Endothelial cell of umbilical vein (primary cell): ENCODE results near the gene SYTL3. TPM values are rescaled to one million over a fixed set of nuclear protein-coding genes. Genes with fewer than 3 reads are reported as not detected.

Source experiments
- BruUV-seq: library from RNA; stranded (reverse); fragments of 400-500 nt; replicated peaks from 2 replicates; lab custom pipeline; 2021; lab: Mats Ljungman, UMichigan
- CTCF ChIA-PET: fragments of 300-600, 350-600 bp; sonication (Branson Sonifier 250); formaldehyde crosslinking; loops from one replicate; lab custom pipeline; 2021; ENCODE audit warnings: antibody characterized with exemption, inconsistent platforms; lab: Charles Lee
- POLR2A ChIA-PET: fragments of 300-600, 350-600 bp; sonication (Branson Sonifier 250); formaldehyde crosslinking; loops from one replicate; lab custom pipeline; 2021; ENCODE audit warnings: antibody characterized with exemption, inconsistent platforms; lab: Charles Lee
- DNase-seq: peaks from one replicate; pipeline ENCODE4 v3.0.0-alpha.2; 2011; ENCODE audit warnings: low read depth, low spot score
- FAIRE-seq: peaks from 2 replicates; lab custom pipeline; 2011; peaks lifted over from hg19 to GRCh38; lab: Jason Lieb, UNC
- H2AFZ ChIP-seq: 2 replicates; pipeline ENCODE4 v1.6.0; 2012; ENCODE audit warnings: low read depth, low read length, control low read depth, inconsistent platforms
- H3K27ac ChIP-seq: 2 replicates; pipeline ENCODE4 v1.5.1; 2011; ENCODE audit warnings: low read depth, mild to moderate bottlenecking, control low read depth, low read length, moderate library complexity; ENCODE audit not compliant: insufficient read depth
- H3K27me3 ChIP-seq, 2 experiments: 2 replicates each; pipeline versions ENCODE4 v1.6.0 to v1.6.1; 2011; ENCODE audit warnings: low read length in 2 of 2, mixed read lengths in 1 of 2; ENCODE audit not compliant: control insufficient read depth in 2 of 2, insufficient read depth in 2 of 2
- H3K36me3 ChIP-seq, 2 experiments: 2 replicates in 1 of 2; 3 replicates in 1 of 2; pipeline ENCODE4 v1.5.1; 2011; ENCODE audit warnings: low read length in 2 of 2, mild to moderate bottlenecking in 1 of 2, moderate library complexity in 1 of 2; ENCODE audit not compliant: control insufficient read depth in 2 of 2, insufficient read depth in 2 of 2; ENCODE audit errors: extremely low read depth in 1 of 2
- H3K4me1 ChIP-seq: 3 replicates; pipeline ENCODE4 v1.5.1; 2011; ENCODE audit warnings: mild to moderate bottlenecking, low read length; ENCODE audit not compliant: control insufficient read depth, insufficient read depth; ENCODE audit errors: extremely low read depth
- H3K4me2 ChIP-seq: 2 replicates; pipeline ENCODE4 v1.6.1; 2011; ENCODE audit warnings: low read length, control low read depth, mixed read lengths; ENCODE audit not compliant: insufficient read depth
- H3K4me3 ChIP-seq, 3 experiments: fragments of 200-600 bp in 1 of 3; sonication (generic), shearing (Covaris generic) in 1 of 3; replicated peaks in 1 of 3; 2 replicates each; pipeline ENCODE4 v1.5.1; 2011 to 2016; ENCODE audit warnings: control low read depth in 3 of 3, low read length in 3 of 3, mild to moderate bottlenecking in 2 of 3, inconsistent platforms in 1 of 3, low read depth in 1 of 3, moderate library complexity in 1 of 3; ENCODE audit not compliant: insufficient read depth in 1 of 3
- H3K79me2 ChIP-seq: 2 replicates; pipeline ENCODE4 v1.6.0; 2012; ENCODE audit warnings: low read length, inconsistent platforms; ENCODE audit not compliant: control insufficient read depth, insufficient read depth
- H3K9ac ChIP-seq: replicated peaks from 2 replicates; pipeline ENCODE3; 2011; ENCODE audit warnings: low read length, control low read depth; ENCODE audit not compliant: insufficient read depth; ENCODE audit errors: extremely low read depth
- H3K9me1 ChIP-seq: replicated peaks from 3 replicates; pipeline ENCODE4 v1.6.0; 2011; ENCODE audit warnings: mild to moderate bottlenecking, low read length; ENCODE audit not compliant: control insufficient read depth, insufficient read depth; ENCODE audit errors: extremely low read depth
- H3K9me3 ChIP-seq: replicated peaks from 2 replicates; pipeline ENCODE4 v1.5.1; 2012; ENCODE audit warnings: low read length, inconsistent platforms; ENCODE audit not compliant: control insufficient read depth, insufficient read depth
- H4K20me1 ChIP-seq: replicated peaks from 2 replicates; pipeline ENCODE3; 2011; ENCODE audit warnings: mild to moderate bottlenecking, low read length; ENCODE audit not compliant: control insufficient read depth, insufficient read depth; ENCODE audit errors: extremely low read depth
- GATA2 ChIP-seq: IDR thresholded peaks from 2 replicates; pipeline ENCODE4 v1.7.0; 2011; ENCODE audit warnings: low read depth, mild to moderate bottlenecking, moderate library complexity, mixed read lengths, low read length; ENCODE audit not compliant: insufficient read length, insufficient read depth
- JUN ChIP-seq: IDR thresholded peaks from 2 replicates; pipeline ENCODE4 v1.6.1; 2011; ENCODE audit warnings: borderline replicate concordance, low read depth; ENCODE audit not compliant: insufficient read length, insufficient read depth
- MAX ChIP-seq: IDR thresholded peaks from 2 replicates; pipeline ENCODE4 v1.6.1; 2011; ENCODE audit not compliant: insufficient read depth, insufficient read length
- MYC ChIP-seq: IDR thresholded peaks from one replicate; pipeline ENCODE4 v1.6.1; 2011; ENCODE audit warnings: mild to moderate bottlenecking, low read depth, low read length
- POLR2AphosphoS5 ChIP-seq: IDR thresholded peaks from 2 replicates; pipeline ENCODE4 v1.6.1; 2012; ENCODE audit warnings: low read depth, mild to moderate bottlenecking, control low read depth, low read length, moderate library complexity; ENCODE audit not compliant: insufficient read depth
- dilution Hi-C: fragments of 300-500 bp; cut with MboI; formaldehyde crosslinking; loops from one replicate; pipeline ENCODE4 v1.15.0; 2019; ENCODE audit warnings: low sequenced_read_pairs; ENCODE audit not compliant: extremely low pct_ligation_motif_present
- intact Hi-C: fragments of 100-400 bp; cut with micrococcal nuclease; formaldehyde crosslinking; loops from one replicate; pipeline ENCODE4 v1.10.0; 2022
- polyA plus RNA-seq, 4 experiments: library from polyadenylated mRNA; depleted of rRNA in 3 of 4; stranded (reverse) in 3 of 4; unstranded in 1 of 4; fragments of >200 nt; gene quantifications; 2 replicates each; pipeline versions ENCODE4 v1.2.1 to v1.2.3, GENCODE V29; 2011 to 2012; ENCODE audit warnings: missing spikeins in 1 of 4
- total RNA-seq: library from RNA; stranded (reverse); gene quantifications from 2 replicates; pipeline ENCODE4 v1.2.3, GENCODE V29; 2021

The SYTL3 gene
- total and polyA plus RNA-seq, 2 donors (not counting 3 experiments of a cell fraction or from before 2014, with no cell fraction given), result 0.59 to 0.77 TPM

- dilution Hi-C loops (no loop called here), intact Hi-C loops (no loop called here)
- Histone ChIP-seq H3K4me3 (no peak overlapping the region), H2AFZ (no peak overlapping the region), H3K9me3 (no peaks in the 10 kb centered on the region), H3K27ac (no peak overlapping the region), H4K20me1 (no peaks in the 10 kb centered on the region), H3K36me3 (no peaks in the 10 kb centered on the region), H3K9ac (no peak overlapping the region), H3K4me2 (no peak overlapping the region), H3K79me2 (no peaks in the 10 kb centered on the region), H3K4me1 (no peaks in the 10 kb centered on the region), H3K27me3 (no peaks in the 10 kb centered on the region), H3K9me1 (no peaks in the 10 kb centered on the region)
- BruUV-seq, result no TSS peak
- FAIRE-seq (no peak), DNase-seq (no peak)
- TF ChIP-seq GATA2, result no peak
- no peak for TF ChIP-seq MAX
- no peak for TF ChIP-seq JUN
- TF ChIP-seq POLR2AphosphoS5, result no peak
- no peak for TF ChIP-seq MYC
- CTCF ChIA-PET, result interaction anchor here (1.2 kb wide), 1 partner anchor 10 kb away, joined by 4 read pairs; no protein-coding TSS in a partner anchor
- POLR2A ChIA-PET, result no interaction called here
These were observed 85.2 kb downstream of the SYTL3 start for GRCh38 chr6:158735009-158735408.

GRCh38 chr6:158737082-158737709 lies 87.3 kb downstream of the SYTL3 start:
- no peaks in the 10 kb centered on the region for H3K9me3 ChIP-seq
- no peak overlapping the region for H2AFZ ChIP-seq
- ChIA-PET CTCF (interaction anchor here (0.9 to 1.6 kb wide), 2 partner anchors 11 to 19 kb away, joined by 3 to 5 read pairs; no protein-coding TSS in a partner anchor), POLR2A (no interaction called here)
- H3K36me3 ChIP-seq, result no peaks in the 10 kb centered on the region
- no peak overlapping the region for H3K4me2 ChIP-seq
- H3K9me1 ChIP-seq, result no peaks in the 10 kb centered on the region
- intact Hi-C loops (no loop called here), dilution Hi-C loops (no loop called here)
- H3K9ac ChIP-seq, result no peak overlapping the region
- H3K4me3 ChIP-seq, result no peak overlapping the region
- FAIRE-seq, result no peak
- H4K20me1 ChIP-seq, result no peaks in the 10 kb centered on the region
- DNase-seq, result no peak
- H3K27ac ChIP-seq, result no peak overlapping the region
- H3K27me3 ChIP-seq, result no peaks in the 10 kb centered on the region
- H3K4me1 ChIP-seq, result no peaks in the 10 kb centered on the region
- no TSS peak for BruUV-seq
- no peaks in the 10 kb centered on the region for H3K79me2 ChIP-seq
- no peak for TF ChIP-seq JUN
- no peak for TF ChIP-seq GATA2
